Measurements from ENCODE around the gene TM9SF2. TPM values are rescaled to one million over a fixed set of nuclear protein-coding genes. Genes with fewer than 3 reads are reported as not detected.

Gene TM9SF2
- total RNA-seq, 2 donors from 2014 or later, result 92.9 to 107 TPM

- Histone ChIP-seq H3K9me3 (no peaks in the 10 kb centered on the region), H3K4me3 (no peak overlapping the region), H3K36me3 (peaks cover 4% of the 10 kb centered on the region), H3K27ac (no peak overlapping the region), H3K4me1 (ENCODE audit: control insufficient read depth in 1 of 2, low read depth in 2 of 2) (peaks cover 27 to 41% of the 10 kb centered on the region in 2 donors), H3K27me3 (replicated peaks; ENCODE audit: insufficient read depth) (no peaks in the 10 kb centered on the region)
- ATAC-seq (ENCODE audit: insufficient number of reproducible peaks, low FRiP score, low read depth) (no peak), DNase-seq (ENCODE audit: low spot score) (no peak)
- TF ChIP-seq CTCF (IDR thresholded peaks at IDR 0.05), result no peak
These were observed 8.2 kb downstream of the TM9SF2 start for GRCh38 chr13:99509479-99509878.

GRCh38 chr13:99514801-99515200, 13.5 kb downstream of the TM9SF2 start:
- H3K27me3 ChIP-seq (replicated peaks; ENCODE audit: insufficient read depth), result no peaks in the 10 kb centered on the region

GRCh38 chr13:99516153-99516929, 15.1 kb downstream of the TM9SF2 start:
- Histone ChIP-seq H3K4me1 (ENCODE audit: control insufficient read depth in 1 of 2, low read depth in 2 of 2) (peaks cover 10 to 29% of the 10 kb centered on the region in 2 donors), H3K36me3 (peaks cover 6% of the 10 kb centered on the region), H3K4me3 (no peak overlapping the region), H3K27ac (no peak overlapping the region), H3K27me3 (replicated peaks; ENCODE audit: insufficient read depth) (no peaks in the 10 kb centered on the region), H3K9me3 (no peaks in the 10 kb centered on the region)
- DNase-seq (ENCODE audit: low spot score) (no peak), ATAC-seq (ENCODE audit: insufficient number of reproducible peaks, low FRiP score, low read depth) (no peak)
- TF ChIP-seq CTCF (IDR thresholded peaks at IDR 0.05), result no peak

More at GRCh38 chr13:99514801-99515200, 13.5 kb downstream of the TM9SF2 start:
- Histone ChIP-seq H3K36me3 (peaks cover 3% of the 10 kb centered on the region), H3K4me1 (ENCODE audit: control insufficient read depth in 1 of 2, low read depth in 2 of 2) (peaks cover 10 to 29% of the 10 kb centered on the region in 2 donors), H3K4me3 (no peak overlapping the region), H3K27ac (no peak overlapping the region), H3K9me3 (no peaks in the 10 kb centered on the region)
- no peak for TF ChIP-seq CTCF (IDR thresholded peaks at IDR 0.05)
- ATAC-seq (ENCODE audit: insufficient number of reproducible peaks, low FRiP score, low read depth) (no peak), DNase-seq (ENCODE audit: low spot score) (no peak)

- Histone ChIP-seq H3K4me3 (no peak overlapping the region), H3K4me1 (ENCODE audit: control insufficient read depth in 1 of 2, low read depth in 2 of 2) (peaks cover 3 to 19% of the 10 kb centered on the region in 2 donors), H3K27ac (no peak overlapping the region), H3K36me3 (peaks cover 13% of the 10 kb centered on the region), H3K27me3 (replicated peaks; ENCODE audit: insufficient read depth) (no peaks in the 10 kb centered on the region), H3K9me3 (no peaks in the 10 kb centered on the region)
- ATAC-seq (ENCODE audit: insufficient number of reproducible peaks, low FRiP score, low read depth) (no peak), DNase-seq (ENCODE audit: low spot score) (no peak)
- no peak for TF ChIP-seq CTCF (IDR thresholded peaks at IDR 0.05)
These were observed 16.3 kb downstream of the TM9SF2 start for GRCh38 chr13:99517577-99517976.

GRCh38 chr13:99517984-99518383, 16.7 kb downstream of the TM9SF2 start:
- H3K4me1 ChIP-seq (ENCODE audit: control insufficient read depth in 1 of 2, low read depth in 2 of 2), result peaks cover 2 to 15% of the 10 kb centered on the region in 2 donors
- no peak for ATAC-seq (ENCODE audit: insufficient number of reproducible peaks, low FRiP score, low read depth)

More at GRCh38 chr13:99517984-99518383, 16.7 kb downstream of the TM9SF2 start:
- Histone ChIP-seq H3K27ac (no peak overlapping the region), H3K9me3 (no peaks in the 10 kb centered on the region), H3K36me3 (peaks cover 15% of the 10 kb centered on the region), H3K4me3 (no peak overlapping the region), H3K27me3 (replicated peaks; ENCODE audit: insufficient read depth) (no peaks in the 10 kb centered on the region)
- TF ChIP-seq CTCF (IDR thresholded peaks at IDR 0.05), result no peak
- DNase-seq (ENCODE audit: low spot score), result no peak
